Ishikawa (cell line): ENCODE results near the gene PTPRE.

Experiments used
- CEBPB ChIP-seq: IDR thresholded peaks from 2 replicates; pipeline ENCODE4 v1.6.1; 2012
- CREB1 ChIP-seq: IDR thresholded peaks from 2 replicates; pipeline ENCODE4 v1.6.1; 2012; ENCODE audit warnings: low read depth
- EGR1 ChIP-seq: IDR thresholded peaks from 2 replicates; pipeline ENCODE4 v1.6.1; 2012
- EP300 ChIP-seq: IDR thresholded peaks from 2 replicates; pipeline ENCODE4 v1.6.1; 2012; ENCODE audit warnings: borderline replicate concordance
- FOXM1 ChIP-seq: IDR thresholded peaks from 2 replicates; pipeline ENCODE4 v1.6.1; 2012; ENCODE audit warnings: low read depth, borderline replicate concordance
- NFIC ChIP-seq: IDR thresholded peaks from 2 replicates; pipeline ENCODE4 v1.6.1; 2012
- RAD21 ChIP-seq: IDR thresholded peaks from 2 replicates; pipeline ENCODE4 v1.6.1; 2012; ENCODE audit warnings: low read depth
- TAF1 ChIP-seq: IDR thresholded peaks from 2 replicates; pipeline ENCODE4 v1.6.1; 2012; ENCODE audit warnings: low read depth, mild to moderate bottlenecking
- TCF12 ChIP-seq: IDR thresholded peaks from 2 replicates; pipeline ENCODE4 v1.6.1; 2012; ENCODE audit warnings: low read depth
- TEAD4 ChIP-seq: IDR thresholded peaks from 2 replicates; pipeline ENCODE4 v1.6.1; 2012
- YY1 ChIP-seq: IDR thresholded peaks from 2 replicates; pipeline ENCODE4 v1.6.1; 2012; ENCODE audit warnings: low read depth
- ZBTB7A ChIP-seq: IDR thresholded peaks from 2 replicates; pipeline ENCODE4 v1.6.1; 2012; ENCODE audit warnings: low read depth
- TF ChIP-seq, protein P1 (sequence below): IDR thresholded peaks from 2 replicates; pipeline ENCODE4 v1.6.1; 2012
- TF ChIP-seq, protein P2 (sequence below): IDR thresholded peaks from 2 replicates; pipeline ENCODE4 v1.6.1; 2012; ENCODE audit warnings: low read depth, mild to moderate bottlenecking
- TF ChIP-seq, protein P3 (sequence below): IDR thresholded peaks from 2 replicates; pipeline ENCODE4 v1.6.1; 2012

Gene PTPRE

DNA sequence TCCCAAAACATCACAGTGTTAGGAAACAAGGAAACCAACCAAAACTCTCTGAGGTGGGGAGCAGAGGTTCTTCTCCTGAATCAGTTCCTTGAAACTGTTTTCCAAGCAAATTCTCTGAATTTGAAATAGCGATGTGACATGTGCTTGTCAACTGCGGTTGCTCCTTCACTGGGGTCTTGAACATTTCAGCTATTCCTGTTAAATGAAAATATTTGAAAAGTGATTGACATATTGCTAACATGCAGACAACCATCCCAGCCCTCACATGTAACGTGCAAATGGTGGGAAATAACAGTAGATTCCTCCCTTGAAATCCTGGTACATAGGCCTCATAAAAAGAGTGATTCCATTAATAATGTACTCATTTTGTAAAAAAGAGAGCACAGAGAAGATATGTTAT is 203.4 kb downstream of the PTPRE start:
- no peak for TF ChIP-seq TCF12
- TF ChIP-seq ZBTB7A = no peak
- TF ChIP-seq, protein P1, sequence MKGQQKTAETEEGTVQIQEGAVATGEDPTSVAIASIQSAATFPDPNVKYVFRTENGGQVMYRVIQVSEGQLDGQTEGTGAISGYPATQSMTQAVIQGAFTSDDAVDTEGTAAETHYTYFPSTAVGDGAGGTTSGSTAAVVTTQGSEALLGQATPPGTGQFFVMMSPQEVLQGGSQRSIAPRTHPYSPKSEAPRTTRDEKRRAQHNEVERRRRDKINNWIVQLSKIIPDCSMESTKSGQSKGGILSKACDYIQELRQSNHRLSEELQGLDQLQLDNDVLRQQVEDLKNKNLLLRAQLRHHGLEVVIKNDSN = no peak
- TF ChIP-seq, protein P2, sequence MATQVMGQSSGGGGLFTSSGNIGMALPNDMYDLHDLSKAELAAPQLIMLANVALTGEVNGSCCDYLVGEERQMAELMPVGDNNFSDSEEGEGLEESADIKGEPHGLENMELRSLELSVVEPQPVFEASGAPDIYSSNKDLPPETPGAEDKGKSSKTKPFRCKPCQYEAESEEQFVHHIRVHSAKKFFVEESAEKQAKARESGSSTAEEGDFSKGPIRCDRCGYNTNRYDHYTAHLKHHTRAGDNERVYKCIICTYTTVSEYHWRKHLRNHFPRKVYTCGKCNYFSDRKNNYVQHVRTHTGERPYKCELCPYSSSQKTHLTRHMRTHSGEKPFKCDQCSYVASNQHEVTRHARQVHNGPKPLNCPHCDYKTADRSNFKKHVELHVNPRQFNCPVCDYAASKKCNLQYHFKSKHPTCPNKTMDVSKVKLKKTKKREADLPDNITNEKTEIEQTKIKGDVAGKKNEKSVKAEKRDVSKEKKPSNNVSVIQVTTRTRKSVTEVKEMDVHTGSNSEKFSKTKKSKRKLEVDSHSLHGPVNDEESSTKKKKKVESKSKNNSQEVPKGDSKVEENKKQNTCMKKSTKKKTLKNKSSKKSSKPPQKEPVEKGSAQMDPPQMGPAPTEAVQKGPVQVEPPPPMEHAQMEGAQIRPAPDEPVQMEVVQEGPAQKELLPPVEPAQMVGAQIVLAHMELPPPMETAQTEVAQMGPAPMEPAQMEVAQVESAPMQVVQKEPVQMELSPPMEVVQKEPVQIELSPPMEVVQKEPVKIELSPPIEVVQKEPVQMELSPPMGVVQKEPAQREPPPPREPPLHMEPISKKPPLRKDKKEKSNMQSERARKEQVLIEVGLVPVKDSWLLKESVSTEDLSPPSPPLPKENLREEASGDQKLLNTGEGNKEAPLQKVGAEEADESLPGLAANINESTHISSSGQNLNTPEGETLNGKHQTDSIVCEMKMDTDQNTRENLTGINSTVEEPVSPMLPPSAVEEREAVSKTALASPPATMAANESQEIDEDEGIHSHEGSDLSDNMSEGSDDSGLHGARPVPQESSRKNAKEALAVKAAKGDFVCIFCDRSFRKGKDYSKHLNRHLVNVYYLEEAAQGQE = no peak
- no peak for TF ChIP-seq YY1
- TF ChIP-seq TAF1 = no peak
- TF ChIP-seq NFIC = no peak
- TF ChIP-seq, protein P3, sequence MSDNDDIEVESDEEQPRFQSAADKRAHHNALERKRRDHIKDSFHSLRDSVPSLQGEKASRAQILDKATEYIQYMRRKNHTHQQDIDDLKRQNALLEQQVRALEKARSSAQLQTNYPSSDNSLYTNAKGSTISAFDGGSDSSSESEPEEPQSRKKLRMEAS = no peak
- no peak for TF ChIP-seq RAD21
- no peak for TF ChIP-seq FOXM1
- TF ChIP-seq CEBPB = no peak
- TF ChIP-seq EP300 = no peak
- TF ChIP-seq EGR1 = no peak

DNA sequence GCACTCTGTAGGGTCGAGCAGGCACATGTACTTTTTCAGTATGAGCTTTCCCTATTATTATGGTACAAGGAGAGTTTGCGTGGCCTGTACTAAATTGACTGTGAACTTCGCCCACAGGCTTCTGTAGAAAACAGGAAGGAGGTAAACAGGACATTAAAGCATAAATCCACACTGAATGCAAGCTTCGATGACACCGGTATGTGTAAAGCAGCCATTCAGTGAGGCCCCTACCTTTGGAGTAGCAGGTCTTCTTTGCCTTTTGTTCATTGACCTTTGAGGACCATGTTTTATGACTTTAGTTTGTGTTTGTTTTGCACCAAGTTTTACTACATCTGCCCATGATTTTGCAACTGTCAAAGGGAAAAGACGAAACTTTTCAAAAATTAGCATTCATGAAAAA is 204.8 kb downstream of the PTPRE start:
- TF ChIP-seq RAD21 = no peak
- TF ChIP-seq NFIC = no peak
- TF ChIP-seq TAF1 = no peak
- TF ChIP-seq EGR1 = no peak
- TF ChIP-seq, protein P2 = no peak
- TF ChIP-seq ZBTB7A = no peak
- no peak for TF ChIP-seq CREB1
- TF ChIP-seq, protein P3 = no peak
- TF ChIP-seq YY1 = no peak
- TF ChIP-seq FOXM1 = no peak
- TF ChIP-seq TEAD4 = no peak

DNA sequence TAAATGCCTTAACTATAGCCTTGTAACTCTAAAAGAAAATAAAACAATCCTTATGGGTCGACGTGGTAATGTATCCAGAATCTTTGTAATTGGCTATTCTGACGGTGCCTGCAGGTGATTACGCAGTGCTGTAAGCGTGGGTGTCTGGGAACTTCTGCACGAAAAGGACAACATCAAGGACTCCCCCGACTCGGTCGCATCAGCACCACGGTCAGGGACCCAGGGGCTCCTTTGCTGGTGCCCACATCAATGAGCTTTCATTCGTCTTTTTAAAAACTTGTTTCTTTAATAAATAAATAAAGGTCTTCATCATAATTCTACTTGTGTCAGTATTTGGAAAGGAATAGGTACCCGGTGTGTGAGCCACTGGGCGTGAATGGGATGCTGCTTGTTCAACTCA is 206.1 kb downstream of the PTPRE start:
- TF ChIP-seq TAF1 (no peak), TCF12 (no peak), ZBTB7A (no peak)
- TF ChIP-seq, protein P2 = peak; percentile 79

DNA sequence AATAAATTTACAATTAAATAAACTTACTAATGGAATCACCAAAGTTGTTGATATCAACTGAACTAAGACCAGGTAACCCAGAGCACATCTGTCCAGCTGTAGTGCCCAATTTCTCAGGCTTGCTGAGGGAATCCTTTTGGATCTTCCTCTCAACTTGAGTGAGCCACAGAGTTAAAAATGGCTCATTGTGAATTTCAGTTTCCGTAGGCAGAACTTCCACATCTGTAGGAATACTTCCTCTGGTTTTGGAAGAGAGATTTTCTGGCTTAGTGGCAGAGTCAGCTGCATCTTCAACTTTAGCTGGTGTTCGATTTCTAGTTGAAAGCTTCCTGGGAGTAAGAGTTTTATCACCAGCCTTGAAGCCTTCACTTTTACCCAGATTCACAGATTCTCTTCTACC is 208.0 kb downstream of the PTPRE start:
- TF ChIP-seq TAF1 (no peak), YY1 (no peak), EGR1 (no peak), CEBPB (no peak), EP300 (no peak), TEAD4 (no peak), CREB1 (no peak), ZBTB7A (no peak), NFIC (no peak), FOXM1 (no peak), TCF12 (no peak), RAD21 (no peak)
- TF ChIP-seq, protein P3 = no peak
- TF ChIP-seq, protein P2 = no peak
- TF ChIP-seq, protein P1 = no peak
